PC-3 (cell line): Measurements from ENCODE around the gene NEGR1. TPM values are rescaled to one million over a fixed set of nuclear protein-coding genes. Genes with fewer than 3 reads are reported as not detected.
A peak's percentile ranks its signal among the peaks of the same experiment; 100 is the strongest.

Experiments
- ATAC-seq: fragments of 200-7000 bp; cut with Tn5 transposase; 2 replicates; pipeline ENCODE4 v1.9.1; 2020; ENCODE audit warnings: mild to moderate bottlenecking, moderate library complexity
- BruUV-seq: library from RNA; stranded (reverse); fragments of 400-500 nt; replicated peaks from 2 replicates; lab custom pipeline; 2021; lab: Mats Ljungman, UMichigan
- CTCF ChIA-PET: fragments of 300-600 bp; sonication (Branson Sonifier 250); formaldehyde crosslinking; loops from one replicate; lab custom pipeline; 2022; ENCODE audit warnings: antibody characterized with exemption; lab: Charles Lee
- POLR2A ChIA-PET: fragments of 300-600 bp; sonication (Branson Sonifier 250); formaldehyde crosslinking; loops from one replicate; lab custom pipeline; 2022; ENCODE audit warnings: antibody characterized with exemption; ENCODE audit not compliant: unreplicated experiment; lab: Charles Lee
- DNase-seq: peaks from one replicate; pipeline ENCODE4 v3.0.0-alpha.2; 2015
- H2AFZ ChIP-seq: fragments of 300-600 bp; sonication (generic); 2 replicates; pipeline ENCODE4 v1.6.0; 2016; ENCODE audit warnings: antibody characterized with exemption, low read length
- H3F3A ChIP-seq: fragments of 300-600 bp; sonication (generic); one replicate; pipeline ENCODE4 v1.6.0; 2017; ENCODE audit warnings: antibody characterized with exemption, low read length, control low read depth, mild to moderate bottlenecking; ENCODE audit not compliant: unreplicated experiment
- H3K27ac ChIP-seq: fragments of 300-600 bp; sonication (generic); 2 replicates; pipeline ENCODE4 v1.5.1; 2016; ENCODE audit warnings: mild to moderate bottlenecking, low read length
- H3K27me3 ChIP-seq: fragments of 300-600 bp; sonication (generic); 2 replicates; pipeline ENCODE4 v1.6.1; 2016; ENCODE audit warnings: low read length, mixed read lengths
- H3K36me3 ChIP-seq: fragments of 300-600 bp; sonication (generic); 2 replicates; pipeline ENCODE4 v1.6.1; 2016; ENCODE audit warnings: low read depth, mixed run types, low read length, mixed read lengths
- H3K4me1 ChIP-seq: fragments of 300-600 bp; sonication (generic); 2 replicates; pipeline ENCODE4 v1.5.1; 2016; ENCODE audit warnings: low read length; ENCODE audit not compliant: insufficient read depth
- H3K4me2 ChIP-seq: fragments of 300-600 bp; sonication (generic); 2 replicates; pipeline ENCODE4 v1.6.0; 2016; ENCODE audit warnings: low read length
- H3K4me3 ChIP-seq: fragments of 300-600 bp; sonication (generic); 2 replicates; pipeline ENCODE4 v1.5.1; 2016; ENCODE audit warnings: mild to moderate bottlenecking, low read length, mixed read lengths
- H3K79me2 ChIP-seq: fragments of 300-600 bp; sonication (generic); 2 replicates; pipeline ENCODE4 v1.6.1; 2017; ENCODE audit warnings: low read length, mixed read lengths
- H3K9ac ChIP-seq: fragments of 300-600 bp; sonication (generic); 2 replicates; pipeline ENCODE4 v1.6.0; 2016; ENCODE audit warnings: mild to moderate bottlenecking, low read length
- H3K9me2 ChIP-seq: fragments of 300-600 bp; sonication (generic); replicated peaks from 2 replicates; pipeline ENCODE4 v1.6.1; 2016; ENCODE audit warnings: mixed run types, low read length, mixed read lengths
- H3K9me3 ChIP-seq: fragments of 300-600 bp; sonication (generic); 2 replicates; pipeline ENCODE4 v1.6.1; 2016; ENCODE audit warnings: low read length, mixed read lengths
- H4K20me1 ChIP-seq: fragments of 300-600 bp; sonication (generic); 2 replicates; pipeline ENCODE4 v1.6.1; 2016; ENCODE audit warnings: low read length, mixed read lengths
- CTCF ChIP-seq: fragments of 300-600 bp; sonication (generic); conservative IDR thresholded peaks from 2 replicates; pipeline ENCODE4 v1.5.1; 2017; ENCODE audit warnings: antibody characterized with exemption, low read depth, mild to moderate bottlenecking, low read length
- EZH2 ChIP-seq: fragments of 300-600 bp; sonication (generic); IDR thresholded peaks from one replicate; pipeline ENCODE4 v1.6.1; 2017; ENCODE audit warnings: antibody characterized with exemption, mild to moderate bottlenecking, low read length; ENCODE audit not compliant: unreplicated experiment
- EZH2phosphoT487 ChIP-seq: fragments of 300-600 bp; sonication (generic); IDR thresholded peaks from 2 replicates; pipeline ENCODE4 v1.6.1; 2018; ENCODE audit warnings: mild to moderate bottlenecking, antibody characterized with exemption, low read length, borderline replicate concordance
- intact Hi-C: fragments of 100-400 bp; cut with micrococcal nuclease; formaldehyde crosslinking; loops from 2 replicates; pipeline ENCODE4 v1.9.0; 2023
- total RNA-seq: library from RNA; depleted of rRNA; stranded (reverse); fragments of >200 nt; gene quantifications from 2 replicates; pipeline ENCODE4 v1.2.3, GENCODE V29; 2014

NEGR1 gene
- total RNA-seq, 1 experiment from 2014 or later = 3.4 TPM

- POLR2A ChIA-PET = no interaction called here
- peak overlapping the region; percentile 95 for H3K4me3 ChIP-seq
- H3K27me3 ChIP-seq = no peaks in the 10 kb centered on the region
- H3K9me2 ChIP-seq = no peaks in the 10 kb centered on the region
- H3K4me1 ChIP-seq = peaks cover 40% of the 10 kb centered on the region
- H3K36me3 ChIP-seq = no peaks in the 10 kb centered on the region
- H3K27ac ChIP-seq = no peak overlapping the region
- H3K4me2 ChIP-seq = peak overlapping the region; percentile 83
- ATAC-seq = no peak
- BruUV-seq = no TSS peak
- TF ChIP-seq EZH2 (no peak), CTCF (no peak), EZH2phosphoT487 (no peak)
- CTCF ChIA-PET = no interaction called here
- H3K79me2 ChIP-seq = peaks cover 44% of the 10 kb centered on the region
- no peaks in the 10 kb centered on the region for H4K20me1 ChIP-seq
- peaks cover 5% of the 10 kb centered on the region for H3F3A ChIP-seq
- H3K9me3 ChIP-seq = no peaks in the 10 kb centered on the region
- H2AFZ ChIP-seq = peak overlapping the region; percentile 90; the same call in 1 of the 2 replicates
- DNase-seq = peak; percentile 28
- peak overlapping the region; percentile 7; the same call in 1 of the 2 replicates for H3K9ac ChIP-seq
- intact Hi-C loops = loop anchor here (1.0 to 10.0 kb wide), 8 partner anchors 50 to 1193 kb away; no protein-coding TSS in a partner anchor
Measured at GRCh38 chr1:72280711-72281110, 1.6 kb downstream of the NEGR1 start.

GRCh38 chr1:72280131-72280530, 2.2 kb downstream of the NEGR1 start:
- Histone ChIP-seq H3K4me3 (peak overlapping the region; percentile 95; the same call in 1 of the 2 replicates), H3K27me3 (no peaks in the 10 kb centered on the region), H3K36me3 (no peaks in the 10 kb centered on the region), H3F3A (peaks cover 5% of the 10 kb centered on the region), H3K27ac (no peak overlapping the region), H3K9me2 (no peaks in the 10 kb centered on the region), H3K9ac (no peak overlapping the region), H3K79me2 (peaks cover 46% of the 10 kb centered on the region), H3K9me3 (no peaks in the 10 kb centered on the region), H4K20me1 (no peaks in the 10 kb centered on the region), H3K4me2 (peak overlapping the region; percentile 83), H3K4me1 (peaks cover 34% of the 10 kb centered on the region), H2AFZ (no peak overlapping the region)
- intact Hi-C loops = loop anchor here (5.0 to 10.0 kb wide), 7 partner anchors 215 to 1193 kb away; no protein-coding TSS in a partner anchor
- TF ChIP-seq EZH2phosphoT487 = no peak
- TF ChIP-seq CTCF = no peak
- TF ChIP-seq EZH2 = no peak
- DNase-seq (no peak), ATAC-seq (no peak)
- BruUV-seq = no TSS peak
- ChIA-PET CTCF (no interaction called here), POLR2A (no interaction called here)

DNA sequence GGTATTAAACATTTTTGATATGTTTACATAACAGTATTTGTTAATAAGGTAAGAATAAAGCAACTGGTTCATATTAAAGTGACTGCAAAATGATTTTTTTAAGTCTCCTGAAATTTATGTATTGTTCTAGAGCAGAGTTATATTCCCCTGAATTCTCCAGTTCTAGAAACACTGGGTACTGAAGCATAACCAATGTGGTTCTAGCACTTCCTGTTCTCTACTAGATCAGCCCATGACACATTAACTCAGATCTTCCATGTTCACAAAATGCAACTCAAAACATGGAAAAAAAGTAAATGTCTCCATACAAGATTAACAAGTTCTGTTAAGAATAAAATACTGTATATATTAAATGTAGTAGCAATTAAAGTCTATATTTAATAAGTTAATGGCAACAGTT, 3.9 kb downstream of the NEGR1 start:
- Histone ChIP-seq H3K27ac (no peak overlapping the region), H3K4me3 (no peak overlapping the region), H3F3A (peaks cover 5% of the 10 kb centered on the region), H3K36me3 (no peaks in the 10 kb centered on the region), H3K4me2 (no peak overlapping the region), H2AFZ (no peak overlapping the region), H4K20me1 (no peaks in the 10 kb centered on the region), H3K9me2 (no peaks in the 10 kb centered on the region), H3K9ac (no peak overlapping the region), H3K79me2 (peaks cover 46% of the 10 kb centered on the region), H3K27me3 (no peaks in the 10 kb centered on the region), H3K4me1 (peaks cover 31% of the 10 kb centered on the region), H3K9me3 (no peaks in the 10 kb centered on the region)
- TF ChIP-seq EZH2phosphoT487 = no peak
- TF ChIP-seq EZH2 = no peak
- TF ChIP-seq CTCF = no peak
- intact Hi-C loops = no loop called here
- no TSS peak for BruUV-seq
- no peak for DNase-seq
- ChIA-PET CTCF (no interaction called here), POLR2A (no interaction called here)
- no peak for ATAC-seq
